HG03135 (cell line): Measurements from ENCODE around the gene NRXN2.
"Not testable (repeated sequence)": the region's sequence is repeated elsewhere in the genome, so short reads cannot be mapped to it uniquely, and the experiment has no call there.

Experiments
- ATAC-seq: cut with Tn5 transposase; IDR thresholded peaks from one replicate; pipeline ENCODE4 v1.9.1; 2021; ENCODE audit warnings: mild to moderate bottlenecking, moderate library complexity; ENCODE audit not compliant: unreplicated experiment

The NRXN2 gene

DNA sequence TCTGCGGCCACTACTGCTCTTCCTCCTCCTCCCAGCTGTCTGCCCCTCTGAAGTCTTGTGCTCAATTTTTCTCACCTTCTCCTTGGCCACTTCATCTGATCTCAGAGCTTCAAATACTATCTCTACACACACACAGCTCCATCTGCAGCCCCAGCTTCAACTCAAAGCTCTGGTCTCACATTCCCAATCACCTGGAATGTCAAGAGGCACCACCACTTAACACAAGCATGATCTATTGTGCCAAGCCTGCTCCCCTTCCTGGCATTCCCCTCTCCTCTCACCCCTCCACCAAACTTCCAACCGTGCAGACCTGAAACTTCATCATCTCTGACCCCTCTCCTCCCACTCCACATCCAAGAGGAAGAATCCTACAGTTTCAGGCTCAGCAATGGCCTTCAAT, 17.5 kb downstream of the NRXN2 start:
- ATAC-seq, result no peak

DNA sequence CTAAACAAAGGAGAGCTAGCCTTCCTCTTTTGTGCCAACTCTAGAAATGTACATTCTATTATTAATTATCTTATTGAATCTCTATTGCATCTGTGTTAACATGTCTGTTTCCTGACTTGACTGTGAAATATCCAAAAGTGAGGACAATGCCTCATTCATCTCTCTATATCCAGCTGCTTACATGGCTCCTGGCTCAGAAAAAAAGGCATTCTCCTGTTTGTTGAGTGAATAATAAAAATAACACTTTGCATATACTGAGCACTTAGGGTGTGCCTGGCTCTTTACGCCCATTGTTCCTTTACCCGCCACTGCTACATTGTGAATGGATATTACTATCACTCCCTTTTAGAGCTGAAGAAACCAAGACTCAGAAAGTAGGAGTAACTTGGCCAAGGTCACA, 19.9 kb downstream of the NRXN2 start:
- no peak for ATAC-seq

DNA sequence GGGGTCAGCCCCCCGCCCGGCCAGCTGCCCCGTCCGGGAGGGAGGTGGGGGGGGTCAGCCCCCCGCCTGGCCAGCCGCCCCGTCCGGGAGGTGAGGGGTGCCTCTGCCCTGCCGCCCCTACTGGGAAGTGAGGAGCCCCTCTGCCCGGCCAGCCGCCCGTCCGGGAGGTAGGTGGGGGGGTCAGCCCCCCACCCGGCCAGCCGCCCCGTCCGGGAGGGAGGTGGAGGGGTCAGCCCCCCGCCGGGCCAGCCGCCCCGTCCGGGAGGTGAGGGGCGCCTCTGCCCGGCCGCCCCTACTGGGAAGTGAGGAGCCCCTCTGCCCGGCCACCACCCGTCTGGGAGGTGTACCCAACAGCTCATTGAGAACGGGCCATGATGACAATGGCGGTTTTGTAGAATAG, 21.0 kb downstream of the NRXN2 start:
- not testable (repeated sequence) for ATAC-seq

DNA sequence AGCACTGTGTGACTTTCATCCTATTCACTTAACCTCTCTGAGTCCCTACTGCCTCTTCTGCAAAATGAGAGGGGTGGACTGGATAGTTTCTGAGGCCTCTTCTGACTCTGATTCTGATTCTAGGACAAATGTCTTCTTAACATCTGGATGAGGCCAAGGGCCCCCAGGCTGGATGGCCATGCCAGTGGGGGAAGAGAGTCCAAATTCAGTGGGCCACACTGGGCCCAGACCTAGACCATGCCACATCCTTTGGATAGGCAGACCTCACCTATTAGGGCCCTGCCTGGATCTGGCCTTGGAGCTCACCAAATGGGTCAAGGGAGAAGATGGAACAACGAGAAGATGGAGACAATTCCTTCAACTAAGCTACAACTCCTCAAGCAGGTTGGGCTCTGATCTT, 24.6 kb downstream of the NRXN2 start:
- no peak for ATAC-seq

- ATAC-seq, result no peak
Observed at GRCh38 chr11:64697663-64698375, 25.2 kb downstream of the NRXN2 start.

GRCh38 chr11:64696045-64696444, 27.0 kb downstream of the NRXN2 start:
- no peak for ATAC-seq

DNA sequence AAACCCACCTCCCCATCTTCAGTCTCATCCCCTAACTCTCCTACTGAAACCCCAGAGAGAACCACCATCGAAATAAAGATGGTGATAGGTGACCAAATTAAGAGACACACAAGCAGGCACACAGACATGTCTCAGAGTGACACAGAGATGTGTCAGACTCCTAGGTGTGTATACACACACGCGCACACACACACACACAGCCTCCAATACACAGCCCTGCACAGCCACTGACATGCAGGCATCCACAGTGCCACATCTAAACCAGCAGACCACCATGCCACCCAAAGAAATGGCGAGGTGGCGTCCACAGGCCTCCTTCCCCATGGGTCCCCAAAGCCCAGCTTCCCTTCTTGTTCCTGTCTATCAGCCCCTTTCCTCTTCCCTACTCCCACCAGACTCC, 27.4 kb downstream of the NRXN2 start:
- ATAC-seq, result no peak

DNA sequence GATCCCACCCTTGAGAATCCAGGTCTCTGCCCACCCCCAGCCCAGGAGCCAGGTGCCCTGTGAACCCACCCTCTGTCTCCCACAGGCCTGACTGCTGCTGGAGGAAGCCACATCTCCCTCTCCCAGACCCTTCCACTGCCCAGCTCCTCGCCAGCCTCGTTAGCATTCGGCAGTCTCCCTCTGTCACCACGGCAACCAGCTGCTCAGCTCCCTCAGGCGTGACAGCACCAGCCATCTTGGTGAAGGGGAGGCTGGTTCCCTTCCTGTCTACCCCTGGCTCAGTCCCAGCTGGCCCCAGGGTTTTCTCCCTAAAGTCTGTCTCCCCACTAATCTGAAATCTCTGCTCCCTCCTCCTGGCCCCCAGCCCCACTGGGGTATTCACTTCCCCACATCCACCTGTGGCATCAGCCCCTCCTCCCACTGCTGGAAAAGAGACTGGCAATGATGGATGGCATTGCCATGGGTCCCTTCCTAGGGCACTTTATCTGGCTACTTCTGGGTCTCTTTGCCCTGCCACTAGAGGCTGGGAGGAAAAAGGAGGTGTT, 28.1 kb downstream of the NRXN2 start:
- ATAC-seq, result no peak

DNA sequence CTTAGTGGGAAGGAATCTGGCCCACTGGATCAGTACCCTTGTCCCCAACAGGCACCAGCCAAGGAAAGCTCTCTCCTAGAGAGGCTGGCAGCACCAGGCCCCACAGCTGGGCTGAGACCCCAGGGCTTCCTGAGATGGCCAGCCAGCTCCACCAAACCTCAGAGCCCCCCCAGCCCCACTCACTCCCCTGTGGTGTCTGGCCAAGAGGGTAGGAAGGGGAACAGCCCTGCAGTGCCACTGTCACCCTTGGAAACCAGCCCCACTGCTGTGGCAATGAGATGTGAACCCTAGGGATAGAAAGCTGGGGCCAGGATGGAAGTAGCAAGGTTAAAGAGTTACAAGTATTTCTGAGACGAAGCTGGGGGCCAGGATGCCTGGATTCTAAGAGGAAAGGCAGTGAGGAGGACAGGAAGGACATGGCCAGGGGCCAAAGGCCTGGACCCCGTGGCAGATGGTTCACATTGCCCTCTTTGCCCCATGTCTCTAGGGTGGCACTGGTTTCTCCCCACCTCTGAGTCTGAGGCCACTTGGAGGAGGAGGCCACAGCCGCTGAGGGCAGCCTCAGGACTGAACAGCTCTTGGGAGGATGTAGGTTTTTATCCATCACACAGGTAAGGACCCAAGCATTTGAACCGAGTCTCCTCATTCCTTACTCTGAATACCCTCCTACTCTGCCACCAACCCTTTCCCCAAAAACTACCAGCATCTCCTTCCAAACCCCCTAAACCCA, 28.8 kb downstream of the NRXN2 start:
- ATAC-seq, result no peak

GRCh38 chr11:64692764-64693331, 30.1 kb downstream of the NRXN2 start:
- no peak for ATAC-seq

DNA sequence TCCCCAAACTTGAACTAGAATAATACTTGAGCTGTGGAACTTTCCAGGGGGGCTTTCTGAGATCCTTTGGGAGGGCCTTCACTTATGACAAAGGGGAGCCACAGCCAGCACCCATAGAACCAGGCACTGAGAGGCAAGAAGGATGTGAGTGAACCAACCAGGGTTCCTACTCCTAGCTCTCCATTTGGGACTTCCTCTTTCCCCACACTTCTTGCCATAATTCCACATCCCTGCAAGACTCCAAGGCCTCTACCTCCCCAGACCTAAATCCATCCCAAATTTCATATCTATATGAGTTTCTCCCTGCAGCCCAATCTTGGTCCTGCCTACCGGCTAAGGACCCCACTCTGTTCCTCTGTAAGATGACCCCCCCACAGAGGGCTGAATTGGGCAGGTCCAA, 31.5 kb downstream of the NRXN2 start:
- no peak for ATAC-seq

- ATAC-seq, result no peak
Observed at GRCh38 chr11:64690235-64690634, 32.8 kb downstream of the NRXN2 start.

GRCh38 chr11:64688534-64688982, 34.4 kb downstream of the NRXN2 start:
- peak; percentile 85 for ATAC-seq

DNA sequence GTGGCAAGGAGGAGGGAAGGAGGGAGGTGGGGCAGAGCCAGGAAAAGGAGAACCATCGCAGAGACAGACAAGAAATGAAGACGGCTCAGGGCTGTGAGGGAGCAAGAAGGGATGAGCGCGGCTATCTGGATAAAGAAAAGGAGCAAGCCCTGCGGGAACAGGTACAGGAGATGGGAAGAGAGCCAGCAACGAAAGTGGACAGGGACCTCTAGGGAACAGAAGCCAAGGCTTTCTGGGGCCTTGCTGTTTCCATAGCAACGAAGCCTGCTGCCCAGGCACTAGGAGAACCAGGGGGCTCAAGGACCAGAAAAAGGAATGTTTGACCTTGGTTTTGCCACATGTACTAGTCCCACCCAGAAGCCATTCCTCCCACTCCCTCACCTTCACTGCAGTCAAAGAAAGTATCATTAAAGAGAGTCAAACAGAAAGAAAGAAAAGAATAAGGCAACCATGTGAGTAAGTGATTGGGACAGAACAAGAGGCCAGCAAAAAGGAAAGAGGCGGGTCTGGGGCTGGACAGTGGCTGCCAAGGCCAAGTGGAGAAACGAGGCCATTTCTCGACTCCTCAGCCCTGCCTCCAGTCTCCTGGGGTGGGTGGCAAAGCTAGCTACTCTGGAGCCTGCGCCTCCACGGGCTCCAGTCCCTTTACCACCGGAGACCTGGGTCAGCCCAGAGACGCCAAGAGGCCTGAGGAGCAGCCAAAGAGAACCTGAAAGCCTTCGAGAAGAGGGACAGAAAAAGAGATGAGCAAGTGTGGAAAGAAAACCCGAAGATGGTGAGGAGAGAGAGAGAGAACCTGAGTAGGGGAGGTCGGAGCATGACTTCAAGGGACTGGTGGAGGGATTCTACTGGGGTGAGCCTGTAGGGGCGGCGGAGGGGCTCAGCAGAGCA, 35.1 kb downstream of the NRXN2 start:
- no peak for ATAC-seq

- no peak for ATAC-seq
Observed at GRCh38 chr11:64687204-64687603, 35.8 kb downstream of the NRXN2 start.

GRCh38 chr11:64686466-64687170, 36.4 kb downstream of the NRXN2 start:
- no peak for ATAC-seq

DNA sequence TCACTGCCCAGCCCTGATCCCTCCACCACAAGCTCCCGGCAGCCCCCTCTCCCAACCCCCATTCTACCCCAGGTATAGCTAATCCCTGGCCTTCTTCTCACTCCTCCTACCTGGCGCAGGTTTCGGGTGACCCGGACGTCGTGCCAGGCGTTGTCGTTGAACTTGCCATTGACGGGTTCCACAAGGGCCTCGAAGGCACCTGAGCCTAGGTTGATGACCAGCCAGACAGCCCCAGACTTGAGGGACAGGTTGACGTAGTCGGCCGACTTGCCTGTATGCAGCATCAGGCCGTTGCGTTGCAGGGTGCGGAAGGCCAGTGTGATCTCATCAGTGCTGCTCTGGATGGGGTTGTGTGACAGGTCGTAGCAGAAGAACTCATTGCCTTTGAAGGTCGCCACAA, 37.5 kb downstream of the NRXN2 start:
- ATAC-seq, result no peak

DNA sequence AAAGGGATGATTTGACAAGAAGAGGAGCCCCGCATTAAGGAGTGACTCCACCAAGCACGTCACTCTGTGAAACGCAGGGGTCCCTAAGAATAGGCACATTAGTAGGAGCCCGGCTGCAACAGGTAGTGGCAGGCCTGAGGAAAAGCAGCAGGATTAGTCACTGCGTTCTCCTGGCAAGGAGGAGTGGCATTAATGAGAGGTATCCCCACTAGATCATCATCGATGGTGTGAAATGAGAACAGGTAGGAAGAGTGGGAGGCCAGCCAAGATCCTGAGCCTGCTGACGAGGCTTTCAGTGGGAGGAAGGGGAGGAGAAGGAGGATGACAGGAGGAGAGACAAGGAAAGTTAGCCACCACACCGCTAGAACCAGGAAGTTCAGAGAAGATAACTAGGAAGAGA, 38.6 kb downstream of the NRXN2 start:
- no peak for ATAC-seq

GRCh38 chr11:64681171-64681570, 41.8 kb downstream of the NRXN2 start:
- no peak for ATAC-seq

DNA sequence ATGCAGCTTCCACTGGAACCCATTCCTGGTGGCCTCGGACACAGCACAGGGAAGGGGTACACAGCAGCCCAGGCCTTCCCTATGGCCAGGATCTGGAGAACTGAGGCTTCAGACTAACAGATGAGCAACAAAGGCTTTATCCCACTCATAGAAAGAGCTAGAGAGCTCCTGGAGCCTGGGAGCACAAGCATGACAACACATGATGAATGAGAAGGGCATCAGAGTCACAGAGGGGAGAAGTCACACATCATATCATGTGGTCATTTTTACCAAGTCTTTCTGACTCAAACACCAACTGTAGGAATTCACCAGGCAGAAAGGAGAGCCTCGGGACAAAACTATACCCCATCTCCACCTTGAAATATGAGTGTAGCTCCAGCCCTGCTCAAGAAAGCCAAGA, 43.2 kb downstream of the NRXN2 start:
- no peak for ATAC-seq
